ENCODE measurements around the gene DHX58.

DHX58 gene

GRCh38 chr17:42079541-42079940 lies 33.0 kb downstream of the DHX58 start:
- DNase-seq (ENCODE audit: low read depth) = no peak
- TF ChIP-seq, protein P1, sequence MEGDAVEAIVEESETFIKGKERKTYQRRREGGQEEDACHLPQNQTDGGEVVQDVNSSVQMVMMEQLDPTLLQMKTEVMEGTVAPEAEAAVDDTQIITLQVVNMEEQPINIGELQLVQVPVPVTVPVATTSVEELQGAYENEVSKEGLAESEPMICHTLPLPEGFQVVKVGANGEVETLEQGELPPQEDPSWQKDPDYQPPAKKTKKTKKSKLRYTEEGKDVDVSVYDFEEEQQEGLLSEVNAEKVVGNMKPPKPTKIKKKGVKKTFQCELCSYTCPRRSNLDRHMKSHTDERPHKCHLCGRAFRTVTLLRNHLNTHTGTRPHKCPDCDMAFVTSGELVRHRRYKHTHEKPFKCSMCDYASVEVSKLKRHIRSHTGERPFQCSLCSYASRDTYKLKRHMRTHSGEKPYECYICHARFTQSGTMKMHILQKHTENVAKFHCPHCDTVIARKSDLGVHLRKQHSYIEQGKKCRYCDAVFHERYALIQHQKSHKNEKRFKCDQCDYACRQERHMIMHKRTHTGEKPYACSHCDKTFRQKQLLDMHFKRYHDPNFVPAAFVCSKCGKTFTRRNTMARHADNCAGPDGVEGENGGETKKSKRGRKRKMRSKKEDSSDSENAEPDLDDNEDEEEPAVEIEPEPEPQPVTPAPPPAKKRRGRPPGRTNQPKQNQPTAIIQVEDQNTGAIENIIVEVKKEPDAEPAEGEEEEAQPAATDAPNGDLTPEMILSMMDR (conservative IDR thresholded peaks at IDR 0.05; ENCODE audit: control insufficient read depth, insufficient read depth, low read depth, low read length) = no peak
- no peak overlapping the region for H3K4me3 ChIP-seq (ENCODE audit: control insufficient read depth, low read depth, low read length)

DNA sequence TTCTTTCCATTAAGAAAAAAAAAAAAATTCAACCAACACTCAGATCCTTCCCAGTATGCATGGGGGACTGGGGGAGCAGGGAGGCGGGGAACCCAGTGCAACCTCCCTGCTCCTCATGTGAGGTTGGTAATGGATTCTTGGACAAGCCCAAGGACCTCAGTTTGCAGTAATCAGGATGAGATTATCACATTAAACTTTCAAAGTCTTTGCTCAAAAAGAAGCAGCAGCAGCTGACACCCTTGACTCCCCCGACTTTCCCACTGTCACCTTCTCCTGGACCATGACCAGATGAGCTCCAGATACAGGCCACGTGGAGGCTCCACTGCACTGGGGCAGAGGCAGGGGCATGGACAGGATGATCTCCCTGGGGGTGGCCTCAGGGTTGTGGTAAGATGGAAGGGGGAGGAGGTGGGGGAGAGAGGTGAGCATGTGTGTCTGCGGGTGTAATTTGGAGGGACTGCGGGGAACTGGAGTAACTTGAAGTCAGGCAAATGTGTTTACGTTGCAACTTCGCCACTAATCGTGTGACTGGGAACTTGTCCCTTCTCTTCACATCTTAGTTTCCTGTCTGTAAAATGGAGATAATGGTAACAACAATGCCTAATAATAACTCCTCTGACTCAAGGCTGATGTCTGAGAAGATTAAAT lies 34.0 kb downstream of the DHX58 start:
- TF ChIP-seq, protein P1 (conservative IDR thresholded peaks at IDR 0.05; ENCODE audit: control insufficient read depth, insufficient read depth, low read depth, low read length) = no peak
- no peak for DNase-seq (ENCODE audit: low read depth)
- H3K4me3 ChIP-seq (ENCODE audit: control insufficient read depth, low read depth, low read length) = no peak overlapping the region

- no peak for DNase-seq (ENCODE audit: low read depth)
- TF ChIP-seq, protein P1 (conservative IDR thresholded peaks at IDR 0.05; ENCODE audit: control insufficient read depth, insufficient read depth, low read depth, low read length) = no peak
- no peak overlapping the region for H3K4me3 ChIP-seq (ENCODE audit: control insufficient read depth, low read depth, low read length)
Observed at GRCh38 chr17:42077755-42078154, 34.8 kb downstream of the DHX58 start.

DNA sequence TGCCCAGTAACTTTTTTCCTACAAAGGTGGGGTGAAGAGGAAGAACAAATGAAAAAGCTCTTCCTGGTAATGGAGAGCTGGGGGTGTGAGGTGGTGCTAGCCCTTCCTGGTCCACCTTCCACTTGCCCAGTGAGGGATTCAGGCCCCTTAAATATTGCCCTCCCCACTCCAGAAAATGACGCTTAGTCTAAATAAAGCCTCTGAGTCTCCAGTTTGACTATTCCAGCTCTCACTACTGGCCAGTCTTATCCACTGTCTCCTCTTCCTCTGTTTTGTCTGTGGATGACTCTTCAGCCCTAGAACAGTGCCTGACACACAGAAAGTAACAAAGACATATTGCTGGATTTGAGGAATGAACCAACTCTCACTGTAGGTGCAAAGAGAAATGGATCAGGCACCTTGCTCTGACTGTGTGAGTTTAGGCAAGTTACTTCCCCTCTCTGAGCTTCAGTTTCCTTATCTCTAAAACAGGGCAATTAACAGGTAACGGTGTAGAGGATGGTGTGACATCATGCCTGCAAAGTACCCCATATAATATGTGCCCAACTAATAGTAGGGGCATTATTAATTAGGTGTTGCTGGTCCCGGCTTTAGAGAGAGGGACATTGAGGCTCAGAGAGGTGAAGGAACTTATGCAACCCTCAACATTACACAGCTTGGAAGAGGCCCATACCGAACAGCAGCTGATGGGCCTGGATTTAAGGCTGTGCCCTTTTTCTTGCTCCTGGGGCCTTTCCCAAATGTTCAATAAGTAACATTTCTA lies 35.5 kb downstream of the DHX58 start:
- no peak overlapping the region for H3K4me3 ChIP-seq (ENCODE audit: control insufficient read depth, low read depth, low read length)
- TF ChIP-seq, protein P1 (conservative IDR thresholded peaks at IDR 0.05; ENCODE audit: control insufficient read depth, insufficient read depth, low read depth, low read length) = no peak
- DNase-seq (ENCODE audit: low read depth) = no peak

DNA sequence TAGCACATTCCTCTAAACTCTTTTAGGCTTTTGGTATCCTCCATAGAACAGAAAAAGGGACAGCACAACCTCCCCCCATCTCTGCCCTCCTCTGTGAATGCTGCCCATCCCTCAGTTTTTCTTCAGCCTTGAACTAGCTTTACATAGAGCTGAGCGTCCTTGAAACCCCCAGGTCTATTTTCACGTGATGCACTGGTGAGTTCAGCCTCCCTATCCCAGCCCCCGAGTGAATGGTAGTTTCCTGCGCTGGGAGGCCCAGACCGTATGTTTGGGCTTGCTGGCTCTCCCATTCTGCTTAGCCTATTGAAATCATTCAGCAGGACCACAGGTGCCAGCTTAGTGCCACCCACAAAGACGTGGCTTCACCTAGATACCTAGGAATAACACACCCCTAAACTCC lies 36.7 kb downstream of the DHX58 start:
- TF ChIP-seq, protein P1 (conservative IDR thresholded peaks at IDR 0.05; ENCODE audit: control insufficient read depth, insufficient read depth, low read depth, low read length) = no peak
- DNase-seq (ENCODE audit: low read depth) = no peak

DNA sequence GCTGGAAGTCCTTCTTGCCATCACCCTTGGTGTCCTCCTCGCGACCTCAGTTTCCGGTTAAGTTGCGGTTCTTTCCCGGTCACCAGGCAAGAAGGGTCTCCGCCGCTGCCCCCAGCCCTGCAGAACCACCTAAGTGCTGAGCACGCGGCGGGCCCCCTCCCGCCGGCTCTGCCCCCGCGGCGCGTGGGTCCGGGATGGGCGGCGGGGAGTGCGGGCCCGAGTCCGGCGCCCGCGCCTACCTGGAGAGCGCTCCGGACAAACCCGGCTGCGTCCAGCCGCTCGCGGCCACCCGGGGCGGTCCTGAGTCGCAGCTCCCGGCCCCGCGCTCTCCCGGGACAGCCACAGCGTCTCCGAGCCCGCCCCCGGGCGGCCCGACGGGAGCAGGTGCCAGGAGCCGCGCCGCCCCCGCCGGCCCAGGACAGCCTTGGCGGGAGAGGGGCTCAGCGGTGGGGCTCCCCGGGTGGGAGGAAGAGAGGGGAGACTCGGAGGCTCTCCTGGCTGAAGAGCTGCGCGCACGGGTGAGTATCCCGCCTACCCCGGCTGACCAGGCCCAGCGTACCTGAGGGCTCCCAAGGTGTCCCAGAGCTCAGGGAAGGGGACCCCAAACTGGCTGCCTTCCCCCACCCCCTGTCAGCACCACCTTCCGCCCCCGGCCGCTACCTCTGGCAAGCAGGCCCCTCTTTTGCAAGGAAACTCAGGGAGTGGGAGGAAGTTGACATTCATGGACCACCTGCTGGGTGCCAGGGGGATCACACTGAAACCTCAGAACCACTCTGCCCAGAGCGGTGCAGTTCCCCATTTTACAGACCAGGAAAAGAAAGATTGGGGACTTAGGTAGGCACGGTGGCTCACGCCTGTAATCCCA lies 40.0 kb downstream of the DHX58 start:
- H3K4me3 ChIP-seq (ENCODE audit: control insufficient read depth, low read depth, low read length) = no peak overlapping the region

More for the DNA sequence above, 36.7 kb downstream of the DHX58 start:
- no peak overlapping the region for H3K4me3 ChIP-seq (ENCODE audit: control insufficient read depth, low read depth, low read length)

More for the DNA sequence above, 40.0 kb downstream of the DHX58 start:
- TF ChIP-seq, protein P1 (conservative IDR thresholded peaks at IDR 0.05; ENCODE audit: control insufficient read depth, insufficient read depth, low read depth, low read length) = no peak
- DNase-seq (ENCODE audit: low read depth) = no peak
